Loucy (cell line): ENCODE results near the gene HIVEP2.

Experiments used
- H2AFZ ChIP-seq: fragments of 200-600 bp; sonication (generic); 2 replicates; pipeline ENCODE4 v1.6.0; 2016; ENCODE audit warnings: antibody characterized with exemption, mild to moderate bottlenecking, low read length, moderate library complexity
- H3F3A ChIP-seq: fragments of 200-600 bp; 2 replicates; pipeline ENCODE4 v1.6.0; 2016; ENCODE audit warnings: antibody characterized with exemption, low read depth, mild to moderate bottlenecking
- H3K27me3 ChIP-seq: fragments of 200-600 bp; sonication (generic); 2 replicates; pipeline ENCODE4 v1.6.1; 2014; ENCODE audit warnings: low read length, mild to moderate bottlenecking; ENCODE audit not compliant: insufficient read depth, poor library complexity, severe bottlenecking
- H3K36me3 ChIP-seq: fragments of 200-600 bp; sonication (generic); 2 replicates; pipeline ENCODE4 v1.6.1; 2016; ENCODE audit warnings: low read length; ENCODE audit not compliant: insufficient read depth
- H3K4me1 ChIP-seq: fragments of 200-600 bp; sonication (generic); 2 replicates; pipeline ENCODE4 v1.5.1; 2014; ENCODE audit warnings: low read length, mild to moderate bottlenecking; ENCODE audit not compliant: insufficient read depth, poor library complexity, severe bottlenecking
- H3K4me2 ChIP-seq: fragments of 200-600 bp; sonication (generic); 2 replicates; pipeline ENCODE4 v1.6.0; 2014; ENCODE audit warnings: antibody characterized with exemption, low read length, low read depth, mild to moderate bottlenecking; ENCODE audit not compliant: poor library complexity, severe bottlenecking
- H3K4me3 ChIP-seq: fragments of 200-600 bp; sonication (generic); 2 replicates; pipeline ENCODE4 v1.5.1; 2014; ENCODE audit warnings: low read length, mild to moderate bottlenecking, mixed read lengths; ENCODE audit not compliant: poor library complexity, severe bottlenecking
- H3K79me2 ChIP-seq: fragments of 200-600 bp; sonication (generic); 2 replicates; pipeline ENCODE4 v1.6.1; 2014; ENCODE audit warnings: low read length; ENCODE audit not compliant: insufficient read depth
- H3K9ac ChIP-seq: fragments of 200-600 bp; sonication (generic); 2 replicates; pipeline ENCODE4 v1.6.0; 2014; ENCODE audit warnings: mild to moderate bottlenecking, low read depth, low read length, moderate library complexity; ENCODE audit not compliant: poor library complexity, severe bottlenecking
- H3K9me2 ChIP-seq: fragments of 200-600 bp; sonication (generic); replicated peaks from 2 replicates; pipeline ENCODE4 v1.6.1; 2016; ENCODE audit warnings: low read depth, low read length, mixed read lengths
- H3K9me3 ChIP-seq: fragments of 200-600 bp; sonication (generic); 2 replicates; pipeline ENCODE4 v1.6.1; 2014; ENCODE audit warnings: mild to moderate bottlenecking, antibody characterized with exemption, low read length, low read depth; ENCODE audit not compliant: insufficient read depth
- H4K20me1 ChIP-seq: fragments of 200-600 bp; sonication (generic); 2 replicates; pipeline ENCODE4 v1.6.0; 2014; ENCODE audit warnings: antibody characterized with exemption, low read length, mild to moderate bottlenecking; ENCODE audit not compliant: insufficient read depth, poor library complexity, severe bottlenecking
- EZH2phosphoT487 ChIP-seq: fragments of 200-600 bp; IDR thresholded peaks from 2 replicates; pipeline ENCODE4 v1.6.1; 2018; ENCODE audit warnings: antibody characterized with exemption, mild to moderate bottlenecking, moderate library complexity, borderline replicate concordance
- TF ChIP-seq, protein P1 (sequence below): fragments of 200-600 bp; sonication (generic); conservative IDR thresholded peaks from 2 replicates; pipeline ENCODE4 v1.5.1; 2014; ENCODE audit warnings: mild to moderate bottlenecking, antibody characterized with exemption, low read length

HIVEP2 gene

DNA sequence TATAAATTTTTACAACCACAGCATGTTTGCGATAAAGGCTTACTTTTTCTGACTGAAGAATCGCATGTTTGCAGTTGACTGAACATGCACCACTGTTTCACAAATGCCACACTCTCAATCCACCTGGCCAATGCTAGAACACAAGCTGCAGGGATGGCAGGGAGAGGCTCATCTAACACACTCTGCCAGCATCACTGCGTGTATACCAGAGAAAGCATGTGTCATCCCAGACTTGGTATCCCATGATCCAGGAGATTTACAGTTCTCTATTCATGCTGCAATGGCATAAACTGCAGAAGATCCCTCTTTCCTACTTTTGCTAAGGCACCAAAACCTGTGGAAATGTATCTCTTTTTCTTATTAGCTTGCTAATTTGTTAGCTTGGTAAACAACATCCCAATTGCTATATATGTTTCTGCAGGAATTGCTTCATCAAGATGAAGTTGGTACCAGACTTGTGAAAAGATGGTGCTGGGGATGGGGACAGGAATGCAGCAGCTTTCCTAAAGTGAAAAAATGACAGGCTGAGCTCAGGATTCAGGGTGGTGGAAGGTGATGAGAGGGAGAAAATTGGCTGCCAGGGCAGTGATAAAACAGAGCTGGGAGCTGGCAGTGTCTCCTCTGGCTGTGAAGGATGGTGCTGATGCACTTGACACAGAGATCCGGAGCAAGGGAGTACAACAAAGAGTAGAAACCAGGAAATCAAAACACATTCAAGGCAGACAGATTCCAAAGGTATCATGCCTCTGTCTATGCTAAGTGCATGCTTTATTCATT, 186.9 kb downstream of the HIVEP2 start:
- H3K36me3 ChIP-seq, result peaks cover 56% of the 10 kb centered on the region; the same call in 1 of the 2 replicates
- no peaks in the 10 kb centered on the region for H4K20me1 ChIP-seq

DNA sequence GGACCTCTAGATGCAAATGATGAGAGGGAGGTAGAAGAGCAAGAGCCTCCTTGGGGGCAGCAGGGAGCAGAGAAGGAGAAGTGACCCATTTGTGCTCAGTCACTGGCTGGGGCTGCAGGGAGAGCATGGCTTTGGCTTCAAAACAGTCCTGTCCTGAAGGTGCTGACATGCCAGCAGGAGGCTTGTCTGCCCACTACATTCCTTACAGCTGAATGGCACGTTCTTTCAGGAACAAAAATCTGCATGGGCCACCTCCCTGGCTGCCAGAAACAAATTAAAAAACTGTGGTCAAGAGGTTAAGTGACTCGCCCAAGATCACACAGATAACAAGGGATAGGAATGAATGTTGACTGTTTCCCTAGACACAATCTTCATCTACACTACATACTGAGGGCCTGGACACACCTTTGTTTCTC, 188.8 kb downstream of the HIVEP2 start:
- Histone ChIP-seq H3K4me2 (no peak overlapping the region), H2AFZ (no peak overlapping the region), H3K36me3 (peaks cover 49% of the 10 kb centered on the region), H3K9ac (no peak overlapping the region), H4K20me1 (no peaks in the 10 kb centered on the region), H3K9me3 (no peaks in the 10 kb centered on the region), H3K4me1 (no peaks in the 10 kb centered on the region), H3K9me2 (no peaks in the 10 kb centered on the region), H3F3A (no peaks in the 10 kb centered on the region), H3K4me3 (no peak overlapping the region), H3K79me2 (no peaks in the 10 kb centered on the region), H3K27me3 (no peaks in the 10 kb centered on the region)
- TF ChIP-seq EZH2phosphoT487, result no peak
- TF ChIP-seq, protein P1, sequence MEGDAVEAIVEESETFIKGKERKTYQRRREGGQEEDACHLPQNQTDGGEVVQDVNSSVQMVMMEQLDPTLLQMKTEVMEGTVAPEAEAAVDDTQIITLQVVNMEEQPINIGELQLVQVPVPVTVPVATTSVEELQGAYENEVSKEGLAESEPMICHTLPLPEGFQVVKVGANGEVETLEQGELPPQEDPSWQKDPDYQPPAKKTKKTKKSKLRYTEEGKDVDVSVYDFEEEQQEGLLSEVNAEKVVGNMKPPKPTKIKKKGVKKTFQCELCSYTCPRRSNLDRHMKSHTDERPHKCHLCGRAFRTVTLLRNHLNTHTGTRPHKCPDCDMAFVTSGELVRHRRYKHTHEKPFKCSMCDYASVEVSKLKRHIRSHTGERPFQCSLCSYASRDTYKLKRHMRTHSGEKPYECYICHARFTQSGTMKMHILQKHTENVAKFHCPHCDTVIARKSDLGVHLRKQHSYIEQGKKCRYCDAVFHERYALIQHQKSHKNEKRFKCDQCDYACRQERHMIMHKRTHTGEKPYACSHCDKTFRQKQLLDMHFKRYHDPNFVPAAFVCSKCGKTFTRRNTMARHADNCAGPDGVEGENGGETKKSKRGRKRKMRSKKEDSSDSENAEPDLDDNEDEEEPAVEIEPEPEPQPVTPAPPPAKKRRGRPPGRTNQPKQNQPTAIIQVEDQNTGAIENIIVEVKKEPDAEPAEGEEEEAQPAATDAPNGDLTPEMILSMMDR, result no peak

More for the DNA sequence above, 186.9 kb downstream of the HIVEP2 start:
- H3K9me2 ChIP-seq, result no peaks in the 10 kb centered on the region
- H3K27me3 ChIP-seq, result no peaks in the 10 kb centered on the region
- no peaks in the 10 kb centered on the region for H3K4me1 ChIP-seq
- TF ChIP-seq, protein P1, result no peak
- no peak for TF ChIP-seq EZH2phosphoT487
- H3K4me3 ChIP-seq, result no peak overlapping the region
- no peak overlapping the region for H2AFZ ChIP-seq
- no peak overlapping the region for H3K9ac ChIP-seq
- no peaks in the 10 kb centered on the region for H3K9me3 ChIP-seq
- no peaks in the 10 kb centered on the region for H3F3A ChIP-seq
- no peaks in the 10 kb centered on the region for H3K79me2 ChIP-seq
- H3K4me2 ChIP-seq, result no peak overlapping the region

DNA sequence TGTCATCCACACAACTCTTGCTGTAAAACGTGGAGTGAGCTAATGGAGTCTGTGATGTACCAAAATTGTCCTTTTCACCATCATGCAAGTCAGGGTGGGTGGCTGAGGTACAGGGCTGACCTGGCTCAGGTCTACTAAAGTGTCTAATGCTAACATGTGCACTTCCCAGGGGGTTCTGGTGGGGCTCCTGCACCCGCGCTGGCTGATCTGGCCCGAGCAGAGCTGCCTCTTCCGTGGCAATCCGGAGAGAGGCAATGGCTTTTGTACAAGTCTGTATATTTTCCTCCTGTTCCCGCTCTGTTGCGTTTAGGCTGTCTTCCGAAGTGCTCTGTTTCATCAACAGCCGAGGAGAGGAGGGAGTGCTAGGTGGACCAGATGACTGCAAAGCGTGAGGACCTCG, 191.8 kb downstream of the HIVEP2 start:
- H3K4me2 ChIP-seq, result no peak overlapping the region
- H3K4me3 ChIP-seq, result no peak overlapping the region
- no peaks in the 10 kb centered on the region for H4K20me1 ChIP-seq
- H3K79me2 ChIP-seq, result no peaks in the 10 kb centered on the region
- H3F3A ChIP-seq, result no peaks in the 10 kb centered on the region
- no peaks in the 10 kb centered on the region for H3K9me3 ChIP-seq
- H3K9me2 ChIP-seq, result no peaks in the 10 kb centered on the region
- no peak overlapping the region for H3K9ac ChIP-seq
- TF ChIP-seq, protein P1, result no peak
- TF ChIP-seq EZH2phosphoT487, result no peak
- H2AFZ ChIP-seq, result no peak overlapping the region
- no peaks in the 10 kb centered on the region for H3K4me1 ChIP-seq
- no peaks in the 10 kb centered on the region for H3K27me3 ChIP-seq
- peaks cover 22% of the 10 kb centered on the region for H3K36me3 ChIP-seq
